WTC11 (cell line): ENCODE data around the gene TXNIP. TPM values are rescaled to one million over a fixed set of nuclear protein-coding genes. Genes with fewer than 3 reads are reported as not detected.

Experiments used
- ATAC-seq: fragments of 200-7000 bp; cut with Tn5 transposase; 2 replicates; pipeline ENCODE4 v1.10.0; 2021; ENCODE audit warnings: mild to moderate bottlenecking, moderate library complexity
- CTCF ChIA-PET: fragments of 300-600 bp; sonication (Branson Sonifier 250); formaldehyde crosslinking; loops from one replicate; lab custom pipeline; 2021; ENCODE audit warnings: antibody characterized with exemption; lab: Charles Lee
- POLR2A ChIA-PET: fragments of 350-600 bp; sonication (Branson Sonifier 250); formaldehyde crosslinking; loops from one replicate; lab custom pipeline; 2021; ENCODE audit warnings: antibody characterized with exemption; lab: Charles Lee
- DNase-seq: peaks from one replicate; pipeline ENCODE4 v3.0.0; 2021; ENCODE audit warnings: low spot score
- H3K27ac Mint-ChIP-seq: 2 replicates; pipeline ENCODE4 v1.8.0; 2021; ENCODE audit warnings: mixed read lengths
- H3K27me3 Mint-ChIP-seq: 2 replicates; pipeline ENCODE4 v1.8.0; 2021; ENCODE audit warnings: low read depth, mild to moderate bottlenecking, moderate library complexity, mixed read lengths
- H3K36me3 Mint-ChIP-seq: 2 replicates; pipeline ENCODE4 v1.8.0; 2021; ENCODE audit warnings: mixed read lengths
- H3K4me1 Mint-ChIP-seq: 2 replicates; pipeline ENCODE4 v1.8.0; 2022; ENCODE audit warnings: mixed read lengths
- H3K4me3 Mint-ChIP-seq: 2 replicates; pipeline ENCODE4 v1.8.0; 2021; ENCODE audit warnings: mild to moderate bottlenecking, moderate library complexity, mixed read lengths
- H3K9me3 Mint-ChIP-seq: 2 replicates; pipeline ENCODE4 v1.8.0; 2021; ENCODE audit warnings: mixed read lengths
- CTCF ChIP-seq: fragments of 200-600 bp; IDR thresholded peaks from 2 replicates; pipeline ENCODE4 v1.8.0; 2022; ENCODE audit warnings: antibody characterized with exemption
- NFATC4 ChIP-seq: fragments of 250-450 bp; sonication (Bioruptor Pico); IDR thresholded peaks from 2 replicates; pipeline ENCODE4 v1.9.0; 2021; ENCODE audit warnings: mild to moderate bottlenecking
- NFYB ChIP-seq: sonication (generic); formaldehyde crosslinking; conservative IDR thresholded peaks from 2 replicates; pipeline ENCODE4 v1.8.0; 2022; ENCODE audit warnings: low read depth, missing genetic modification reagents
- SMAD4 ChIP-seq: sonication (generic); formaldehyde crosslinking; IDR thresholded peaks from 2 replicates; pipeline ENCODE4 v1.8.0; 2022; ENCODE audit warnings: mild to moderate bottlenecking, missing genetic modification reagents
- TEAD4 ChIP-seq: sonication (generic); formaldehyde crosslinking; IDR thresholded peaks from 2 replicates; pipeline ENCODE4 v1.8.0; 2022; ENCODE audit warnings: mild to moderate bottlenecking, missing genetic modification reagents
- TP53 ChIP-seq: sonication (generic); formaldehyde crosslinking; IDR thresholded peaks from 2 replicates; pipeline ENCODE4 v1.8.1; 2023; ENCODE audit warnings: mild to moderate bottlenecking, missing genetic modification reagents
- ZBTB21 ChIP-seq: sonication (generic); formaldehyde crosslinking; IDR thresholded peaks from 2 replicates; pipeline ENCODE4 v1.8.1; 2023; ENCODE audit warnings: mild to moderate bottlenecking, missing genetic modification reagents, borderline replicate concordance
- ZNF219 ChIP-seq: sonication (generic); formaldehyde crosslinking; IDR thresholded peaks from 2 replicates; pipeline ENCODE4 v1.8.0; 2023; ENCODE audit warnings: missing genetic modification reagents, mild to moderate bottlenecking, borderline replicate concordance
- ZNF512 ChIP-seq: sonication (generic); formaldehyde crosslinking; IDR thresholded peaks from 2 replicates; pipeline ENCODE4 v1.8.1; 2022; ENCODE audit warnings: missing genetic modification reagents, borderline replicate concordance
- ZNF532 ChIP-seq: fragments of 250-450 bp; sonication (Bioruptor Pico); IDR thresholded peaks from 2 replicates; pipeline ENCODE4 v1.9.0; 2021; ENCODE audit warnings: mild to moderate bottlenecking, borderline replicate concordance
- total RNA-seq: library from RNA; stranded (reverse); gene quantifications from 3 replicates; pipeline ENCODE4 v1.2.3, GENCODE V29; 2021
- TF ChIP-seq, protein P1 (sequence below): sonication (generic); formaldehyde crosslinking; conservative IDR thresholded peaks from 2 replicates; pipeline ENCODE4 v1.8.1; 2023; ENCODE audit warnings: mild to moderate bottlenecking, low read depth, missing genetic modification reagents, moderate library complexity

TXNIP gene
- total RNA-seq, 1 experiment from 2014 or later = 56.7 TPM

GRCh38 chr1:145967288-145967687 lies 29.1 kb downstream of the TXNIP start (continued):
- TF ChIP-seq TP53 (CRISPR knock-in tag) (no peak), NFYB (no peak), CTCF (no peak), ZNF532 (no peak)
- TF ChIP-seq, protein P1, sequence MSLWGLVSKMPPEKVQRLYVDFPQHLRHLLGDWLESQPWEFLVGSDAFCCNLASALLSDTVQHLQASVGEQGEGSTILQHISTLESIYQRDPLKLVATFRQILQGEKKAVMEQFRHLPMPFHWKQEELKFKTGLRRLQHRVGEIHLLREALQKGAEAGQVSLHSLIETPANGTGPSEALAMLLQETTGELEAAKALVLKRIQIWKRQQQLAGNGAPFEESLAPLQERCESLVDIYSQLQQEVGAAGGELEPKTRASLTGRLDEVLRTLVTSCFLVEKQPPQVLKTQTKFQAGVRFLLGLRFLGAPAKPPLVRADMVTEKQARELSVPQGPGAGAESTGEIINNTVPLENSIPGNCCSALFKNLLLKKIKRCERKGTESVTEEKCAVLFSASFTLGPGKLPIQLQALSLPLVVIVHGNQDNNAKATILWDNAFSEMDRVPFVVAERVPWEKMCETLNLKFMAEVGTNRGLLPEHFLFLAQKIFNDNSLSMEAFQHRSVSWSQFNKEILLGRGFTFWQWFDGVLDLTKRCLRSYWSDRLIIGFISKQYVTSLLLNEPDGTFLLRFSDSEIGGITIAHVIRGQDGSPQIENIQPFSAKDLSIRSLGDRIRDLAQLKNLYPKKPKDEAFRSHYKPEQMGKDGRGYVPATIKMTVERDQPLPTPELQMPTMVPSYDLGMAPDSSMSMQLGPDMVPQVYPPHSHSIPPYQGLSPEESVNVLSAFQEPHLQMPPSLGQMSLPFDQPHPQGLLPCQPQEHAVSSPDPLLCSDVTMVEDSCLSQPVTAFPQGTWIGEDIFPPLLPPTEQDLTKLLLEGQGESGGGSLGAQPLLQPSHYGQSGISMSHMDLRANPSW = no peak

DNA sequence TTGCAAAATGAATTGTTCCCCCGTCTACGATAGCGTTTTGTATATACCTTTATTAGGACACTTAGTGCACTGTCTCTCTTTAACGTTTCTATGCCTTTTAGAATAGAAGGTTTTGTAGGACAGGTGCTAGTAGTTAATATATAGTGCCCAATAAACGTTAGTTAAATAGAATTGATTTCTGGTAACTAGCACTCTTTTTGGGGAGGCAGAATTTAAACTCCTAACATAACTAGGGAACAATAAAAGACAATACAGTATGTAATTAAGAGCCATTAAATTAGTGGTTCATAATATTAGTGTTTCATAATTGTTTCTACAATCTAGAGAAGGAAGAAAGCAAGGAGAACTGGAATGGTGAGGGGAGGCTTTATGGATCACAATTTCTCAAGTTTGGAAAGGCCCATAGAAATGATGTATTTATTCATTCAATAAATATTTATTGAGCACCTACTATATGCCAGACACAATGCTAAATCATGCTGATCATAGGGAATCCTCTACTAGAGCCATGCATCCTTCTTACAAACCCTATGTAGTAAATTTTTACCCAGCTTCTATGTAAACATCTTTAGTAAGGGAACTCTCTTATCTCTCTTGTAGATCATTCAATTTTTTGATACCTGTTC lies 31.1 kb downstream of the TXNIP start:
- Mint-ChIP-seq H3K27ac (no peak overlapping the region), H3K36me3 (peaks cover 4% of the 10 kb centered on the region; the same call in 1 of the 2 replicates), H3K27me3 (peaks cover 60% of the 10 kb centered on the region), H3K4me1 (peaks cover 29% of the 10 kb centered on the region), H3K4me3 (peak overlapping the region; percentile 91), H3K9me3 (peaks cover 12% of the 10 kb centered on the region)
- ChIA-PET CTCF (interaction anchor here (0.8 to 5.2 kb wide), 12 partner anchors 13 to 141 kb away, joined by 4 to 51 read pairs (median 6); partner anchors contain the start of genes ITGA10, NUDT17, PIAS3 and POLR3C), POLR2A (interaction anchor here (0.6 to 2.1 kb wide), 8 partner anchors 11 to 106 kb away, joined by 3 to 17 read pairs (median 5); partner anchors contain the start of genes PIAS3 and RBM8A)
- DNase-seq (no peak), ATAC-seq (no peak)
- no peak for TF ChIP-seq ZNF512
- no peak for TF ChIP-seq ZBTB21
- TF ChIP-seq SMAD4 (CRISPR knock-in tag) = no peak
- TF ChIP-seq ZNF219 (CRISPR knock-in tag) = no peak
- TF ChIP-seq TEAD4 (CRISPR knock-in tag) = no peak
- no peak for TF ChIP-seq NFATC4
- no peak for TF ChIP-seq ZNF532
